ENCODE measurements around the gene VPS13A.

Gene VPS13A

GRCh38 chr9:77462066-77462465 lies 284.7 kb downstream of the VPS13A start:
- DNase-seq: no peak

DNA sequence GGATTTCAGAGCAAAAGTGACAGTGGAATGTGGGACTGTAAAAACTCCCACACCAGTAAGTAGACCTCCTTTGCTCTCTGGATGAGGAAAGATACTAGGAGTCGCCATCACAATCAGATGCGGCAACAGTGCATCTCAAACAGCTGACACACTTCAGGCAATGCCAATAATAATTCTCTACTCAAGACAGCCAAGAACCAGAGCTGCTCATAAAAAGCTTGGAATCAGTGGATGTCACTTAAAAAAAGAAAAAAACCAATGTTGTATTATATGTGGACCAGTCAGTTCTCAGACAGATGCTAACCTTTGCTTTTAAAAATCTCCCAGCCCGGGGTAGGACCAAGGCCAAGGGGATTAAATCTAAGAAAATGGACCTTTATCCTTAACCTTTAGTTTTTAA lies 285.8 kb downstream of the VPS13A start:
- DNase-seq: no peak

DNA sequence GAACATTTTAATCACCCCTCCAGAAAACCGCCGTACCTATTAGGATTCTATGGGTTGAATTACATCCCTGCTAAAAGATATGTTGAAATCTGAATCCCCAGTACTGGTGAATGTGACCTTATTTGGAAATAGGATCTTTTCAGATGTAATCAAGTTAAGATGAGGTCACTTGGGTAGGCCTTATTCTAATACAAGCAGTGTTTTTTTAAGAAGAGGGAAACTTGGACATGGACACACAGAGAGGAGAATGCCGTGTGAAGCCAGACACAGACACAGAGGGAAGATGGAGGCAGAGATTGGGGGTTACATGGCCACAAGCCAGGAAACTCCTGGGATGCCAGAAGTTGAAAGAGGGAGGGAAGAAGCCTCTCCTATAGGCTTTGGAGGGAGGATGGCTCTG lies 287.3 kb downstream of the VPS13A start:
- no peak for DNase-seq

DNA sequence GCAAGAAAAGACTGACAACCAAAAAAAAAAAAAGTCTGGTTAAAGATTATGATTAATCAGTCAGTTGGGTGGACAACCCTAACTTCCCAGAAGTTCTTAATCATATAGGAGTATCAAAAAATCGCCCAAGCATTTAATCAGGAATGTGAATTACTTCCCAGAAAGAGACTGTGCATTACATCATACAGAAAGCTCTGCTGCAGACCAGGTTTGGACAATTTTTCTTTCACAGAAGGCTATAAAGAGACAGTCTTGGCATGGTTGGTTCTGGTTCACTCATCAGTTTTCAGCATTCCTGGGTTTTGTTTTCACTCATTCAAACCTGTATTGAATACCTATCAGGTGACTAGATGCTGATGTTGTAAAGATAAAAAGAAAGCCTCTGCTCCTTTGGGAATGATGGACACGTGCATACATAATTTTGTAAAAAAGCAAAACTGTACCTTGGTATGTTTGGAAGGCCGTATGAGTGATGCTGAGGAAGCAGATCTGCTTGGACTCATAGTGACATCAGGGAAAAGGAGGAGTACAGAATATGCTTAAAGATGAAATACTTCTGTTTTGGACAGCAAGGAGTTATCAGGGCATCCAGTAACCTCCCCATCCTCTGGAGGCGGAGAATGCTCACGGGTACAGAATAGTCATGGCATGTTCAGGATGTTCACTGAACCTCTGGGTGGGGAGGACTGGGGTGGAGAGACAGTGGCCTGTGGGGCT lies 292.3 kb downstream of the VPS13A start:
- no peak for DNase-seq

Data from T1000 (cell line).